D341Med (cell line): Measurements from ENCODE around the gene MIPOL1.
"Not testable (repeated sequence)": the region's sequence is repeated elsewhere in the genome, so short reads cannot be mapped to it uniquely, and the experiment has no call there.

Source experiments
- DNase-seq: peaks from one replicate; pipeline ENCODE4 v3.0.0; 2012; ENCODE audit warnings: low spot score

The MIPOL1 gene

DNA sequence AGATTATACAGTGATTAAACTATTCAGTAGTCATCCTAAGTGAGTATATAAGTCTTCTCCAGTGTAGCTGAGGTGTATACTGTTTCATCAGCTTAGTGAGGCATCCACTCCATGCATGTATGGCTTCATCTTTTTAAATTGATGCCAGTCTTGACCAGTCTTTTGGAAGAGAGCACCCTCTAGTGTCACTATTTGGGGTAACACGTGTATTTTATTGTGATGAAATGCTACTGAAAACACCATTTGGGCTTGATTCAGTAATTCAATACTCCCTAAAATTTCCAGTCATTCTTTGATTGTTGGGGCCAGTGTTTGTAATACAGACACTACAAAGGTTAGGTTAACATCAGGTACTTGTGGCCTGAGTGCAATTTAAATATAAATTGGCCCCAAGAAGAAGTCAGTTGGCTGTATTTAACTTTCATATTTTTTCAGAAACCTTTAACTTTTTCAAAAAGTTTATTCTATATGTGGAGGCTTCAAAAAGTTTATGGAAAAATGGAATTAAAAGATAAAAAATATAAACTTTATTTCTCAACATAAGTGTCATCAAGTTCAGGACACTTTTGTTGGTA is 35.3 kb downstream of the MIPOL1 start:
- peak; percentile 44 for DNase-seq

DNA sequence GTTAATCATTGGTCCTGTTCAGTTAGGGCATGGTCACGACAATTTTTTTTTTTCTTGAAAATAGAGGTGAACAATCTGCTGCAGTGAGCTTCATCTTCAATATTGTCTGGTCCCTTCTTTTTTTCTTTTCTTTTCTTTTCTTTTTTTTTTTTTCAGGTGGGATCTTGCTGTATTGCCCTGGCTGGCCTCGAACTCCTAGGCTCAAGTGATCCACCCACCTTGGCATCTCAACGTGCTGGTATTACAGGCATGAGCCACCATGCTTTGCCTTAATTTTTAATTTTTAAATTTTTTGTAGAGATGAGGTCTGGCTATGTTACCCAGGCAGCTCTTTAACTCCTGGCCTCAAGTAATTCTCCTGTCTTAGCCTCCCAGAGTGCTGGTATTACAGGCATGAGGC is 36.5 kb downstream of the MIPOL1 start:
- no peak for DNase-seq

DNA sequence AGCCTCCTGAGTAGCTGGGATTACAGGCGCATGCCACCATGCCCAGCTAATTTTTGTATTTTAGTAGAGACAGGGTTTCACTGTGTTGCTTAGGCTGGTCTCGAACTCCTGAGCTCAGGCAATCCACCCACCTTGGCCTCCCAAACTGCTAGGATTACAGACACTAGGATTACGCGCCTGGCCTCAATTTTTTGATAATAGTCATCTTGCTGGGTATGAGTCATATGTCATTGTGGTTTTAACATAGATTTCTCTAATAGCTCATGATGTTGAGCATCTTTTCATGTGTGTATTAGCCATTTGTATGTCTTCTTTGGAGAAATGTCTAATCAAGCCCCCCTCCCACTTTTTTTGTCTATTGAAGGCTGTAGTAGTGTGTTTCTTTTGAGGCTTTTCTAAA is 38.3 kb downstream of the MIPOL1 start:
- not testable (repeated sequence) for DNase-seq

DNA sequence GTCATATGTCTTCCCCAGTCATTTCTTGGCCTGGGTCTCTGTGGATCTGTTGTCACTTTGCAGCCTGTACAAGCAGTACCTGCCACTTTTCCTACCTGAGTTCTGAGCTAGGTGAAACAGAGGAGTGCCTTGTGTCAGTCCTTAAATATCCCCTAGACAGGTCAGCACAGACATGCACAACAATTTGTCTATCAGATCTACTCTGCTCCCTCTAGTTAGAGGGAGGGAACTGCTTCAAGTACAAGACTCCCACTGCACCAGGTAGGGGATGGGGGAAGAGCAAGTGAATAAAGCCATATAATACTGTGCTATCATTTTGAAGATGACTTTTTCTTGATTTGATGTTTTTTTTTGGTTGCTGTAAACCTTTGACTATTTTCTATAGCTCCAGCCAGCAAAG is 39.4 kb downstream of the MIPOL1 start:
- no peak for DNase-seq

DNA sequence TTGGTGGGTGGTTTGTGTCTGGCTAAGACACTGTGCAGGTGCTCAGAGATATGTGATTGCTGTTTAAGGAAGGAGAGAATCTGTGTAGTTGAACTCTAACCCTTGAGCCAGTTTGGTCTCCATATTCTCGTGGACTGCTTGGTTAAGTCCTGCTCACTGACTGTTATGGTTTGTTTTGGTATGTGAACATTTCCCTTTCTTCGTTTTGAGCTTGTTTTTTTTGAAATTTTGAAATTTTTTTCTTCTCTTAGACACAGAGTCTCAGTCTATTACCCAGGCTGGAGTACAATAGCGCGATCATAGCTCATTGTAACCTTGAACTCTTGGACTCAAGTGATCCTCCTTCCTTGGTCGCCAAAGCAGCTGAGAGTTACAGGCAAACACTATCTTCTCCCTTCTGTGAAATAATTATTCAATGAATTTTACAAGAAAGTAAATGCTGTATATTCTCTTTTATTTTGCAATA is 40.0 kb downstream of the MIPOL1 start:
- no peak for DNase-seq

DNA sequence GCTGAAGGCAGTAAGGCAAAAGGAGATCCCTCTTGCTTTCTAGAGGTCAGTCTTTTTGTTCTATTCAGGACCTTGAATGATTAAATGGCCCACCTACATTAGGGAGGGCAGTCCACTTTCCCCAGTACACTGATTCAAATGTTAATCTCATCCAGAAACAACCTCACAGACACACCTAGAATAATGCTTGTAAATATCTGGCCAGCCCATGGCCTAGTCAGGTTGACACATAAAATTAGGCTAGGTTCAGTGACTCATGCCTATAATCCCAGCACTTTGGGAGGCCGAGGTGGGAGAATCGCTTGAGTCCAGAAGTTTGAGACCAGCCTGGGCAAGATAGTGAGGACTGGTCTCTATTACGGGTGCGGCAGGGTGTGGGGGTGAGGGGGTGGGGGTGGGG is 43.5 kb downstream of the MIPOL1 start:
- no peak for DNase-seq

DNA sequence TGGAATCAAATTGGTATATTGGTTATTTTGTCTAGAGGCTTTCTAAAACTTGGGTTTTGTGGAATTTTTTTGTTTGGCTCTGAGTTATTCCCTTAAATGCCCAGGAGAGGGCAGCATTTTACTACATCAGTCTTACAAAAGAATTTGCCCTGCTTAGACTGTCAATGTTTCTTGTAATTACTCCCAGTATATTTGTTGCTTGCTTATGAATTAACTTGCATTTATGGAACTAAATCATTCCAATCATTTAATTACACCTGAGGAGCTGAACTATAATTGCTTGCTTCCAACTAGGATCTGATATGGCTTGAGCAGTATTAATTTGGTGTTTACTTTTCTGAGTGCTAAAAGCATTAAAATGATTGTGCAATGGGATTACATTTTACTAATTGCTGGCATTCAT is 48.7 kb downstream of the MIPOL1 start:
- peak; percentile 35 for DNase-seq

DNA sequence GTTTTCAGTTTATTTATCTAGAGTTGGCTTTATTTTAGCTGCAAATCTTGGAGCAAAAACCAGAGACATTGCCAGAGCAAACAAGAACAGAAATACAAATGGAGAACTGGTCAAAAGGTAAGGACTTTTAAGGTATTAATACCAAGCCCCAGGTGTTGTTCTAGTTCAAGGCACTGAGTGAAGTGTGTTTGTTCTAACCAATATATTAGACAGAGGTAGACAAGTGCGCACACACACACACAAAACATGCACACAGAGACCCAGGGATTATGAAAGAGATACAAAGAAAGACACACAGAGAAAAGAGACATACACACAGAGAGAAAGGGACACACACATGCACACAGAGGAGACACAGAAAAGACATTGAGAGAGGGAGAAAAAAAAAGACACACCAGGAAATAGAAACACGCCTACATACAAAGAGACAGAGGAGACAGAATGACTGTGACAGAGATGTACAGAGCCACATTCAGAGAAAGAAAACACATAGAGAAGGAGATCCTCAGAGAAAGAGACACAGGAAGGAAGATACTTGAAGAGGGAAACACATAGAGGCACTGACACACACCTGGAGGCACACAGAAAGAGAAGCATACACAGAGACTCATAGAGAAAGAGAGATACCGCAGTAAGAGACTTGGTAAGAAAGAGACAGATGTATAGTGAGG is 50.2 kb downstream of the MIPOL1 start:
- no peak for DNase-seq

DNA sequence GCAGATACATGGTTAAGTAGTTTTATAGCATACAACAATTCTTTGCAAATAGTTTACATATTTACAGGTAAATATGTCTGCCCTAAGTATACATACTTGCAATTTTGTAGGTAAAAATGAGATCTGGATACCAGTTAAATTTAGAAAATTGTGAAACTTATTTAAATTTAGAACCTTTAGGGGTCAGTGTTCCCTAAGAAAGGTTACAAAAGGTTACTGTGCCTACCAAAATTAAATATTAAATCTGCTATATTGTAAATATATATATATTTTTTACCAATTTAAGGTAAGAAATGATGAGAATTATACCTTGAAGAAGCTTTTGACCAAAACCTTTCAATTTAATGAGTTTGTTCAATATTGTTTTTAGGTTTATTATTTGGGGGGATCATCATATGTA is 54.0 kb downstream of the MIPOL1 start:
- no peak for DNase-seq

DNA sequence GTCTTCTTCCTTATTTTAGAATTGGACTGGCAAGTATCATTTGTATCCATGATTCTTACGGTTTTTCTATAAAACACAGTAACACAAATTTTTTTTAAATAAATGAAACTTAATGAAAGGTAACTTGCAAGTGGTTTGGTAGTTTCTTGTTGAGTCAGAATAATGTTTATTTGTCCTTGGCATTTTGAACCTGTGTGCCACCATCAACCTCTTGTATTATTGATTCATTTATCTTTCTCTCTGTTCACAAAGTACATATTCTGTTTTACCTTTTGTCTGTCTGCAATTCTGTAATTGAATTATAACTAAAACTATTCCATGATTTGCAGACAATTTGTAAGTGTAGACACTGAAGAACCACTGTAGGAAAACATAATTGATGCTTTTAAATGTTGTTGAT is 54.7 kb downstream of the MIPOL1 start:
- DNase-seq: no peak

DNA sequence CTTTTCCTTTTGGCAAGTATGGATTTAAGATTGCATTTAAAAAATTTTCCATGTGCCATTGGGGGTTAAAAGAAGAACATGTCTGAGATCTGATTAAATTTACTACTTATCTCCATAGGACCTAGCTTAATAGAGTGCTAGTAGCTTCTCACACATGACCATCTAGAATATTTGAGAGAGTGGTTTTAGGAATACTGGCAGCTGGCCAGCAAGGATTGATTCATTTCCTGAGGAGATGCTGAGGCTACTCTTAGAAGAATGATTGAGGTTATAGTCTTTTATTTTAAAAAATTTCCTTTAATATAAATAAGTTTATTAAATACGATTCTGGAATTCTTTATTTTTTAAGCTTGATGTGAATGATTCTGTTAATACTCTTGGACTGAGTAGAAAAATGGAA is 56.2 kb downstream of the MIPOL1 start:
- no peak for DNase-seq

DNA sequence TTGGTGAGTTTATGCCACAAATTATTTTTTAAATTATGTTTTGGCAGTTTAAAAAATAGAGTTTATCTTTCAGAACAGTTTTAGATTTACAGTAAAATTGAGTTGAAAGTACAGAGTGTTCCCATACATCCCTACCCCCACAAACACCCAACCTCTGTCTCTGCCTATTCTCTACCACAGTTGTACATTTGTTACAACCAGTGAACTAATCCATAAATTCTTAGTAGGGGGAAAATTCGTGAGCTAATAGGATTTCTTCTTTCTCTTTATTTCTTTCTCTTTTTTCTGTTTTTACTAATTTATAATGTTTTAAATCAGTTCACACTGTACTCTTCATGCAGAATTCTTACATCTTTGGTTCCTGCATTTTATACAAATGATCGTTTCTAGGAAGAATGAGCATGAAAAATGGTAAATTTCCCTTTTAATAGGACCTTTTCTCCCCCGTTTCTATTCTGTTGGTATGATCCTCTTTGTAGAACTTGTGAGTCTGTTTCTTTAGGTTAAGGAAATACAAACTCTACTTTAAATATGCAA is 56.7 kb downstream of the MIPOL1 start:
- no peak for DNase-seq

DNA sequence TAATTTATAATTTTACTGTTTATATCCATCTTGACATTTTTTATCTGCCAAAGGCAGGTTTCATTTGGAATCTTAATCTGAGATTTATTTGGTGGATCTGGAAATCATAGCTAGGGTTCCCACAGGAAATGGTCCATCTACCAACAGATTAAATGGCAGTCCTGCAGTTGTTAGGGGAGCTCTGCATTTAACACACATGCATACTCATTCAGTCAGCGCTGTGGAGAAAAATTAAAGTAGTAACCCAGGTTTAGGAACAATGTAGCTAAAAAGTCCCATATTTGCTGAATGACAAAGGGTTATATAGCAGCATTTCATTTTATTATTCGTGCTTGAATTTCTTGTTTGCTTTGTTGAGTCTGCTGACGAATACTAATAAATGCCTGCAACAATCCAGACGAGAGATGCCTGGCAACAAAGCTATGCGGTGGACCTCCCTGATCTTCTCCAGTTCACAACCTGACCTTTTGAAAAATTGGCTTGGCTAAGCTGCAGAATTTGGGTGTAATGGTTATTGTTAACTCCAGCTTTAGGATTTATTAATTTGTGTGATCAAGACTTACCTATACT is 59.8 kb downstream of the MIPOL1 start:
- no peak for DNase-seq

DNA sequence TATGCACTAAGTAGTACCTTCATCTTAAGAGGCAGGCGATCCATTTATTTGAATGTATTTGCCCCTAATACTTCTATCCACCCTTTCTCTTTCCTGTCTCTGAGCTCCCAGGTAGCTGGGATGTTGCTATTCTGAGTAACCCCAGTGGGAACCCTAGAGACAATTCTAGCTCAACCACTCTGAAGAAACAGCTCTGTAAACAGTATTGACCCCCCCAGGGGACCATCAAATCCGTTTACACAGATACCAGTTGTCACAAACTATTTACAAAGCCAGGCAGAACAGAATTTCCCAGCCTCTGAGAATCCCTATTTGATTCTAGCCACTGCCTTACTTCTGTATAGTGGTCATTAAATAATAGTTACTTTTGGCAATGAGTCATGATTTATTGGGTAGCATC is 64.9 kb downstream of the MIPOL1 start:
- no peak for DNase-seq

DNA sequence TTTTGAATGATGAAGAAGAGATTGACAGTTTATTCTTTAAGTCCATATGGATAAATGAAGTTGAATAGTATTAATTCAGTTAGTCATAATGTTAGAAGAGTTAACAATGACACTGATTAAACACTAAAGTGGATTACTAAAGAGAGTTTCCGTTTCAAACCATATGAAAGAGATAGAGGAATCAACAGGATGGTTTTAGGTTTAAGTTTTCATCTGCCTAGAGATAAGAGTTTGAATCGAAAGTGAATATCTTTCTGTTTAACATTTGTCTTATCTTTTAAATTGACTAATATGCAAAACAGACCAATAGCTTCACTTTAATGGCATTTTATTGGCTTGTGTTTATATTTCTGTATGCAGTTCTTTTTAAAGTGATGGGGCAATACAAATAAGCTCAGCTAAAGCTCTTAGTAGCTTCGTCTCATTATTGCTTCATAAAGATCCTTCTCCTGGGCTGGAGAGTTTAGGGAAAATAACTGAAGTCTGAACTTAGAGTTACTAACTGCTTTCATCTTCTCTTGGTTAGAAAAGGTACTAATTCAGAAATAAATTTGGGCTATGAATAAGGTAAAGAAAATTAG is 66.0 kb downstream of the MIPOL1 start:
- DNase-seq: no peak

DNA sequence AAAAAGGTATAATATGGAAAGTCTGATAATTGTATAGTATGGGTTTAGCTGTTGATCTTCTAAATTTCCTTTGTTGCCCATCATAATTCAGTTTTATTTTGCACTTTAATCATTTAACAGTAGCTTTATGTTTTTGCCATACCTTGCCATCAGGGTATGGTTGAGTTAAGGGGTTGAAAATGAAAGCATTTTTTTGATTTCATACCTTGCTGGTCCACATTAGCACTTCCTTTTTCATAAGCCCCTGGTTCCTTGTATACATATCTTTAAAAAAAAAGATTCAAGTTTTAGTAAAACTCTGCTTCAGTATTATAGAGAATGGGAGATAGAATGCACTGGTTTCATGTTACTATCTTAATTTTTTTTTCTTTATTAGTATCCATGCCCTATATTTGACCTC is 71.1 kb downstream of the MIPOL1 start:
- DNase-seq: no peak

DNA sequence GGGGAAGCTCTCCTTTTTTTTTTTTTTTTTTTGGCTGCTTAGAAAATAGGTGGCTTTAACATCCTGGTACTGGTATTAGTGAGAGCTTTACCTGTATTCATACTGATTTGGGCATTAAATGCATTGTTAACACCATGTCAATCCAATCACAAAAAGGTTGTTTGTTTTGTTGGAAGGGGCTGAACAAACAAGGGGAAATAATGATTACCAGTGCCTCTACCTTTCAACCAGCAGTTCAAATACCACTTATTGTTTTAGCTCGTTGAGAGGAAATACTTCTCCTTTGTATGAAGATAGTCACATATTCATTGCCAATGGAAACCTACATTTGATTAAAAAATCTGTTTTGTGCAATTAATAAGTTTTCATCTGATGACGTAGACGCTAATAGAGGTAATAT is 72.9 kb downstream of the MIPOL1 start:
- no peak for DNase-seq

DNA sequence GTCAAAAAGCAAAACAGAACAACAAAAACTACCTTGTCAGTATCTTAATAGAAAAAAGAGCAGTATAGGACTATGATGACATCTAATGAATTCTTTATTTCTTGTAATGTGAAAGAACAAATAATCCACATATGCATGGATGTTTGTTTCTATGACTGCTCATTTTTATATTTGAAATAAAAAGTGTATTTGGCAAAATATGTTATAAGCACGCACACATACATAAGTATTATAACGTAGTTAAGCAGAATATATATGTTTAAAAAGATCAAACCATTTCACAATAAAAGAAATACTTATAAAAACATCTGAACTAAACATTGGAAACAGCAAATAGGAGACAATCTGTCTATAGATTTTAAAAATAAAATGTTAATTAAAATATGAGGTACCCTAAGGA is 74.8 kb downstream of the MIPOL1 start:
- DNase-seq: no peak

DNA sequence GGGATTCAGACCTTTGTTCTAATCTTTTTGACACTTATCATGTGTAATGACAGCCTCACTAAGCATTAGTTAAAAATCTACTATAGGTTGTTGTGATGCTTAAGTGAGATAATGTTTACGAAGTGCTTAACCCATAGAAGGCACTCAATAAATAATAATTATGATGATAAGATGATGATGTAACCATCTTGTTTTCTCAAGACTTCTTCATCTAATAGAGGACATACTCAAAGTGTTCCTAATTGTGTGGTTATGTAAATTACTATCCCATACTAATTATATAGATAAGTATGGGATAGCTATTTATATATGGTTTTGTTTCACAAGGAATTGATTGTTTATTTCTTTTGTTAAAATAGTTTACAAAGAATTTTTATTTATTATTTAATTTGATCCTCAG is 76.9 kb downstream of the MIPOL1 start:
- DNase-seq: no peak

DNA sequence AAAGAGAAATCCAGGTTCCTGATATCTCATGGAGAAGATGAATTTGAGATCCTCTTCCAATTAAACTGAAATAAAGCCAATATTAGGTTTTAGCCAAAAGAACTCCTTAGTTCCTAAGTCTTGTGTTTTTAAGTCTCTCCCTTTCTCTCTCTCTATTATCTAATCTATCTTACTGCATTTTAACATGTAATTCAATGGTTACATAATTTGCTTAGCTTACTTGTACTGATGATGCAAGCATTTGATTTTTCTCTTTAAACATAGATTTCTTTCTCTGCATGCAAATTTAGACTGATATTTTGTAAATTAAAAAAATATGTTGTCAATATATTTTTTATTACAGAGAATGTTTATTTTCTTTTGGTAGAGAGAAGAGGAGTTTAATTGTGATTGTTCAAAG is 78.2 kb downstream of the MIPOL1 start:
- no peak for DNase-seq

DNA sequence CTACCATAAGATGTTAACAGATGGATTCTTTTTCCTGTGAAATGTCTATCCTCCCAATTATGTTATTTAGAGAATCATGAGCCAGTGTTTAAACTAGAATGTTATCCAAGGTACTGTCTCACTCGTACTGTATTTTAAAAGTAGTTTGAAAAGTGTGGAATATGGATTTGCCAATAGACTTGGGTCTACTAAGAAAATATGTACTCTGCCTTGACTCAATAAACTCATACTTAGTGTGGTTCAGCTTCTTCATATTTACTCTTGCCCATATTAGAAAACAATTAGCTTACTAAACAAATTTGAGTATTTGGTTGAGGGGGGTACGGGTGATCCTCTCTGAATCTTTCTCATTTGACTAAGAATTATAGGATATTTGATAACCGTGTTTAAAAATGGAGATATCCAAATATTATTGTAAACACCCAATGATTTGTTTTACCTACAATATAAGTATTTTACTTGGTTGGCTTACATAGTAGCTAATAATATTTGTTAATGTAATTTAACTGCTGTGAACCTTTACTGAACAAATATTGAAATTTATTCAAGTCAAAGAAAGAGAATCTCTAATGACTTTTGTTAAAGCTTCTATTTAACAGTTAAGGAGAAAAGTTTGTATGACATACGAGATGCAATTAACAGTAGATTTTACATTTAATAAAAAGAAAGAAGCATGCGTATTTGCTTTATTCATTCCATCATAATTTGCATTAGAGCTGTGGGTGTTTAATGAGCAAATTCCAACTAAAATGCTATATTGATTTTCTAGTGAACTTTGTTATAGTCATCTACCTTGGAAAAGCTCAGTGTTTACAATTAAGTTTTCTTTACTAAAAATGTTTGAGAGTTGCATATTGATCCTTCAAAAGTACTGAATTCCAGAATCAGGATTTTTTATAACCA is 81.2 kb downstream of the MIPOL1 start:
- no peak for DNase-seq

DNA sequence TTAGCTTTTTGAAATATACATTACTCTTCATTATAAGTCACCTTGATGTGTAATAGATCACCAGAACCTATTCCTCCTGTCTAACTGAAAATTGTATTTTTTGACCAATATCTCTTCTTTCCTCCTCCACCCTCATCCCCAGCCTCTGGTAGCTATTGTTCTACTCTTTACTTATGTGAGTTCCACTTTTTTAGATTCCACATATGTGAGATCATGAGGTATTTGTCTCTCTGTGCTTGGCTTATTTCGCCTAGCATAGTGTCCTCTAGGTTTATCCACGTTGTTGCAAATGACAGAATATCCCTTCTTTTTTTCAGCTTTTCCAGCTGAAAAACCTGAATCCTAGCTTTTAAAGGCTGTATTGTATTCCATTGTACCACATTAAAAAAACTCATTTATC is 82.1 kb downstream of the MIPOL1 start:
- no peak for DNase-seq
